HCT116 (cell line): Measurements from ENCODE around the gene CRADD. TPM values are rescaled to one million over a fixed set of nuclear protein-coding genes. Genes with fewer than 3 reads are reported as not detected.

Experiments
- ATAC-seq: fragments of 200-7000 bp; cut with Tn5 transposase; 2 replicates; pipeline ENCODE4 v1.9.1; 2020; ENCODE audit warnings: mild to moderate bottlenecking, moderate library complexity
- BruUV-seq: library from RNA; stranded (reverse); fragments of 400-500 nt; replicated peaks from 2 replicates; lab custom pipeline; 2021; lab: Mats Ljungman, UMichigan
- CTCF ChIA-PET: fragments of 300-600 bp; sonication (Branson Sonifier 250); formaldehyde crosslinking; loops from one replicate; lab custom pipeline; 2021; ENCODE audit warnings: antibody characterized with exemption; lab: Charles Lee
- POLR2A ChIA-PET: fragments of 300-600, 350-600 bp; sonication (Branson Sonifier 250); formaldehyde crosslinking; loops from one replicate; lab custom pipeline; 2021; ENCODE audit warnings: antibody characterized with exemption; lab: Charles Lee
- RAD21 ChIA-PET, 2 experiments: fragments of 300-600 bp; sonication (Branson Sonifier 250); formaldehyde crosslinking; loops; one replicate each; lab custom pipeline; 2023; ENCODE audit warnings: low total read pairs in 2 of 2; ENCODE audit not compliant: uncharacterized antibody in 2 of 2, unreplicated experiment in 2 of 2, low non-redundant PET in 1 of 2; lab: Charles Lee
- DNase-seq: peaks from one replicate; pipeline ENCODE4 v3.0.0-alpha.2; 2010; ENCODE audit warnings: low read depth, low spot score
- H2AFZ ChIP-seq: fragments of 200-600 bp; shearing (Covaris generic), sonication (generic); 2 replicates; pipeline ENCODE4 v1.6.1; 2017; ENCODE audit warnings: low read depth, mixed run types, mixed read lengths, antibody characterized with exemption, low read length; ENCODE audit not compliant: poor library complexity, severe bottlenecking
- H3K27ac ChIP-seq: 2 replicates; pipeline ENCODE4 v1.5.1; 2012; ENCODE audit warnings: low read depth, low read length
- H3K27me3 ChIP-seq: fragments of 200-600 bp; sonication (generic); 2 replicates; pipeline ENCODE4 v1.6.1; 2016; ENCODE audit warnings: mixed run types, low read length, mixed read lengths; ENCODE audit not compliant: insufficient read depth
- H3K36me3 ChIP-seq, 2 experiments: fragments of 200-500 bp in 1 of 2; fragments of 200-600 bp in 1 of 2; sonication (Bioruptor generic) in 1 of 2; sonication (generic) in 1 of 2; 2 replicates each; pipeline versions ENCODE4 v1.5.1 to v1.6.1; 2014 to 2016; ENCODE audit warnings: low read length in 2 of 2, inconsistent platforms in 1 of 2, mixed read lengths in 1 of 2, mixed run types in 1 of 2; ENCODE audit not compliant: insufficient read depth in 2 of 2, control insufficient read depth in 1 of 2
- H3K4me1 ChIP-seq, 2 experiments: fragments of 200-600 bp in 1 of 2; sonication (generic) in 1 of 2; 2 replicates each; pipeline versions ENCODE4 v1.5.1 to v1.6.1; 2012 to 2017; ENCODE audit warnings: low read length in 2 of 2, inconsistent platforms in 1 of 2, mild to moderate bottlenecking in 1 of 2, mixed read lengths in 1 of 2, mixed run types in 1 of 2, moderate library complexity in 1 of 2; ENCODE audit not compliant: insufficient read depth in 2 of 2, control insufficient read depth in 1 of 2
- H3K4me2 ChIP-seq: fragments of 200-600 bp; sonication (generic); 2 replicates; pipeline ENCODE4 v1.6.1; 2017; ENCODE audit warnings: mixed run types, low read length, mixed read lengths
- H3K4me3 ChIP-seq, 2 experiments: fragments of 200-600 bp in 1 of 2; sonication (generic) in 1 of 2; replicated peaks in 1 of 2; 2 replicates each; pipeline ENCODE4 v1.5.1; 2011 to 2016; ENCODE audit warnings: low read length in 2 of 2, control low read depth in 1 of 2, low read depth in 1 of 2, mild to moderate bottlenecking in 1 of 2, mixed read lengths in 1 of 2, mixed run types in 1 of 2
- H3K79me2 ChIP-seq: fragments of 200-600 bp; sonication (generic); 2 replicates; pipeline ENCODE4 v1.6.1; 2017; ENCODE audit warnings: mild to moderate bottlenecking, mixed run types, low read length, moderate library complexity, mixed read lengths; ENCODE audit not compliant: insufficient read depth
- H3K9ac ChIP-seq: fragments of 200-600 bp; sonication (generic); 2 replicates; pipeline ENCODE4 v1.6.1; 2016; ENCODE audit warnings: low read length, mixed read lengths
- H3K9me2 ChIP-seq: fragments of 200-600 bp; sonication (generic), shearing (Covaris generic); 2 replicates; pipeline ENCODE4 v1.6.1; 2017; ENCODE audit warnings: mixed run types, mild to moderate bottlenecking, moderate library complexity; ENCODE audit not compliant: insufficient read depth
- H3K9me3 ChIP-seq, 2 experiments: fragments of 200-500 bp in 1 of 2; fragments of 200-600 bp in 1 of 2; sonication (Bioruptor generic) in 1 of 2; sonication (generic) in 1 of 2; 2 replicates each; pipeline ENCODE4 v1.6.1; 2014 to 2017; ENCODE audit warnings: low read length in 2 of 2, mixed read lengths in 2 of 2, inconsistent platforms in 1 of 2, low read depth in 1 of 2, mild to moderate bottlenecking in 1 of 2, mixed run types in 1 of 2, moderate library complexity in 1 of 2; ENCODE audit not compliant: control insufficient read depth in 1 of 2, insufficient read depth in 1 of 2
- H4K20me1 ChIP-seq: fragments of 200-600 bp; sonication (generic), shearing (Covaris generic); 2 replicates; pipeline ENCODE4 v1.6.1; 2017; ENCODE audit warnings: mixed run types, mild to moderate bottlenecking, moderate library complexity; ENCODE audit not compliant: insufficient read depth
- EGR1 ChIP-seq: IDR thresholded peaks from 2 replicates; pipeline ENCODE4 v1.6.1; 2012; ENCODE audit warnings: low read depth
- ELF1 ChIP-seq: IDR thresholded peaks from 2 replicates; pipeline ENCODE4 v1.6.1; 2012; ENCODE audit warnings: low read depth, borderline replicate concordance
- EZH2 ChIP-seq: fragments of 200-600 bp; sonication (generic); IDR thresholded peaks from 2 replicates; pipeline ENCODE4 v1.6.1; 2017; ENCODE audit warnings: antibody characterized with exemption, mixed run types
- EZH2phosphoT487 ChIP-seq: fragments of 200-600 bp; IDR thresholded peaks from 2 replicates; pipeline ENCODE4 v1.6.1; 2018; ENCODE audit warnings: antibody characterized with exemption, borderline replicate concordance
- FOSL1 ChIP-seq: IDR thresholded peaks from 2 replicates; pipeline ENCODE4 v1.6.1; 2012; ENCODE audit warnings: low read depth
- JUND ChIP-seq: IDR thresholded peaks from 2 replicates; pipeline ENCODE4 v1.6.1; 2012
- POLR2A ChIP-seq: IDR thresholded peaks from 2 replicates; pipeline ENCODE4 v1.7.0; 2011; ENCODE audit warnings: borderline replicate concordance; ENCODE audit not compliant: insufficient read depth, insufficient read length; ENCODE audit errors: extremely low read depth
- POLR2AphosphoS5 ChIP-seq: IDR thresholded peaks from 2 replicates; pipeline ENCODE4 v1.6.1; 2011; ENCODE audit warnings: mild to moderate bottlenecking, low read depth, low read length, moderate library complexity
- RAD21 ChIP-seq: IDR thresholded peaks from 2 replicates; pipeline ENCODE4 v1.6.1; 2012; ENCODE audit warnings: low read depth, mild to moderate bottlenecking
- SIN3A ChIP-seq: IDR thresholded peaks from 2 replicates; pipeline ENCODE4 v1.6.1; 2012; ENCODE audit warnings: low read depth
- SRF ChIP-seq: IDR thresholded peaks from 2 replicates; pipeline ENCODE4 v1.6.1; 2012; ENCODE audit warnings: low read depth
- TCF7L2 ChIP-seq: IDR thresholded peaks from 2 replicates; pipeline ENCODE4 v1.7.0; 2011; ENCODE audit warnings: borderline replicate concordance, inconsistent platforms; ENCODE audit not compliant: insufficient read depth, insufficient read length; ENCODE audit errors: extremely low read depth
- YY1 ChIP-seq: IDR thresholded peaks from 2 replicates; pipeline ENCODE4 v1.6.1; 2011; ENCODE audit warnings: low read length, low read depth, moderate library complexity, mild to moderate bottlenecking; ENCODE audit not compliant: insufficient replicate concordance; ENCODE audit errors: extremely low read depth
- ZNF274 ChIP-seq: fragments of 200-500 bp; sonication (Bioruptor generic); IDR thresholded peaks from 2 replicates; pipeline ENCODE4 v1.6.1; 2014; ENCODE audit warnings: mild to moderate bottlenecking, low read depth, low read length, inconsistent platforms
- intact Hi-C: fragments of 100-400 bp; cut with micrococcal nuclease; formaldehyde crosslinking; loops from 2 replicates; pipeline ENCODE4 v1.10.0; 2022
- total RNA-seq: library from RNA; stranded (reverse); gene quantifications from one replicate; pipeline ENCODE4 v1.2.1, GENCODE V29; 2021; ENCODE audit not compliant: unreplicated experiment
- TF ChIP-seq, protein P1 (sequence below): IDR thresholded peaks from 2 replicates; pipeline ENCODE4 v1.6.1; 2012
- TF ChIP-seq, protein P2 (sequence below): IDR thresholded peaks from 2 replicates; pipeline ENCODE4 v1.6.1; 2012

Gene CRADD
- total RNA-seq, 1 experiment from 2014 or later, result 12.2 TPM

DNA sequence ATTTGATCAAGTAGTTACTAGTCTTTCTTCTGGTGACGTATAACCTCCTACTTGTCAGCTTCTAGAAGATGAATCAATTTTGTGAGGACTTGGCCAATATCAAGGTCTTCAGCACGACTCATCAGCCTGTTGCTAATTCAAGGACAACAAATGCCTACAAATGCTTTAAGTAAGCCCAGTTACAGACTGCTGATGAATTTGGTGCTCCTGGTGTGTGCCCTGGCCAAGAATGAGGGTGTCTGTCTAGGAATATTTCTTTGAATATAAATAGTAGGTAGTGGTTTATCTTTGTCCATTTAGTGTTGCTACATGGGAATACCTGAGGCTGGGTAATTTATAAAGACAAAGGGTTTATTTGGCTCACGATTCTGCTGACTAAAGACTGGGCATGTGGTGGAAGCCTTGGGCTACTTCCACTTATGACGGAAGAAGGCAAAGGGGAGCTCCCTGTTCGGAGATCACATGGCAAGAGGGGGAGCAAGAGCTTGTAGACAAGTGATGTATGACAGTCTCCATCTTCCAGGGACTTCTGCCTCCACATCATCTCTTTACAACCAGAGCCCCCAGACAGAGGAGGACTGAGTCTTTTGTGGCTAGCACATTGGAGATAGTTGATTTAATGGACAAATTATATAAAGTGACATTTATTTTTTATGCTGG lies 180.2 kb downstream of the CRADD start:
- intact Hi-C loops, result no loop called here
- BruUV-seq, result no TSS peak
- Histone ChIP-seq H3K4me1 (peaks cover 0 to 4% of the 10 kb centered on the region in 2 experiments; a peak in 1 of 4 replicates), H3K4me3 (no peak overlapping the region), H3K27me3 (no peaks in the 10 kb centered on the region), H3K9me2 (0 out of 2 replicates have a peak, but pooled peaks cover 3% of the 10 kb centered on the region), H3K9ac (no peak overlapping the region), H3K79me2 (no peaks in the 10 kb centered on the region), H4K20me1 (no peaks in the 10 kb centered on the region), H3K27ac (no peak overlapping the region), H3K9me3 (no peaks in the 10 kb centered on the region), H2AFZ (no peak overlapping the region), H3K4me2 (no peak overlapping the region), H3K36me3 (no peaks in the 10 kb centered on the region)
- ChIA-PET RAD21 (no interaction called here), CTCF (no interaction called here), POLR2A (no interaction called here)
- ATAC-seq (no peak), DNase-seq (no peak)
- TF ChIP-seq FOSL1, result no peak
- TF ChIP-seq ZNF274, result no peak
- no peak for TF ChIP-seq ELF1
- no peak for TF ChIP-seq SRF
- no peak for TF ChIP-seq POLR2A
- TF ChIP-seq, protein P1, sequence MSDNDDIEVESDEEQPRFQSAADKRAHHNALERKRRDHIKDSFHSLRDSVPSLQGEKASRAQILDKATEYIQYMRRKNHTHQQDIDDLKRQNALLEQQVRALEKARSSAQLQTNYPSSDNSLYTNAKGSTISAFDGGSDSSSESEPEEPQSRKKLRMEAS, result no peak
- TF ChIP-seq JUND, result no peak
- no peak for TF ChIP-seq POLR2AphosphoS5
- TF ChIP-seq, protein P2, sequence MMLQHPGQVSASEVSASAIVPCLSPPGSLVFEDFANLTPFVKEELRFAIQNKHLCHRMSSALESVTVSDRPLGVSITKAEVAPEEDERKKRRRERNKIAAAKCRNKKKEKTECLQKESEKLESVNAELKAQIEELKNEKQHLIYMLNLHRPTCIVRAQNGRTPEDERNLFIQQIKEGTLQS, result no peak
- no peak for TF ChIP-seq EZH2
- TF ChIP-seq EZH2phosphoT487, result no peak

DNA sequence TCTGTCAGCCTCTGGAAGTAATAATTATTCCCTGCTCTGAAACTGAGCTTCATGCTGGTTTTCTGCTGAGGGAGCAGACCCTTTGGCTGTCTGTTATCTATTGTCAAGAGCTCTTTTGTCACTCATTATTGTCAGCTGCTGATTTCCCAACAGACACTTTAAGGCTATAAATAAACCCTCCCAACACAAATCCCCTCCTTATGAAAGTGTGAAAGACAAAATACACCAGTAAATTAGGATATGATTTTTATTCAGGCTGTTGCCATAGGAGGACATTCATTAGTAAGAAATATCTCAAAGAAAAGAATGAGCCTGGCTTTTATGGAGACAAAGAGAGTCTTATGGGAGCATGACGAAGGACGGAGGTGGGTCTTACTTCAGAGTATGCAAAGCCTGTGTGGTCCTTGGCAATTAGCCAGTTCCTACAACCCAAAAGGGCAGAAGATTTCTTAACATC lies 180.8 kb downstream of the CRADD start:
- H4K20me1 ChIP-seq, result no peaks in the 10 kb centered on the region
- H3K27ac ChIP-seq, result no peak overlapping the region
- ATAC-seq (no peak), DNase-seq (no peak)
- no peaks in the 10 kb centered on the region for H3K27me3 ChIP-seq
- CTCF ChIA-PET, result no interaction called here
- no peak overlapping the region for H3K4me3 ChIP-seq
- no peaks in the 10 kb centered on the region for H3K9me3 ChIP-seq
- no peak overlapping the region for H2AFZ ChIP-seq
- intact Hi-C loops, result no loop called here
- 0 out of 2 replicates have a peak, but pooled peaks cover 3% of the 10 kb centered on the region for H3K9me2 ChIP-seq
- POLR2A ChIA-PET, result no interaction called here
- H3K36me3 ChIP-seq, result no peaks in the 10 kb centered on the region
- no peak overlapping the region for H3K9ac ChIP-seq
- no peaks in the 10 kb centered on the region for H3K79me2 ChIP-seq
- no TSS peak for BruUV-seq
- no peak overlapping the region for H3K4me2 ChIP-seq
- RAD21 ChIA-PET, result no interaction called here
- TF ChIP-seq SIN3A (no peak), EZH2 (no peak), EGR1 (no peak), RAD21 (no peak), SRF (no peak), TCF7L2 (no peak), YY1 (no peak)
- TF ChIP-seq, all 23 proteins: peak for 0
- peaks cover 0 to 4% of the 10 kb centered on the region in 2 experiments; a peak in 1 of 4 replicates for H3K4me1 ChIP-seq
